HG02588 (cell line): Measurements from ENCODE around the gene PRKAG2.
"Not testable (repeated sequence)": the region's sequence is repeated elsewhere in the genome, so short reads cannot be mapped to it uniquely, and the experiment has no call there.

Experiments used
- ATAC-seq: cut with Tn5 transposase; IDR thresholded peaks from one replicate; pipeline ENCODE4 v1.9.1; 2021; ENCODE audit warnings: mild to moderate bottlenecking, moderate library complexity; ENCODE audit not compliant: unreplicated experiment

Gene PRKAG2

GRCh38 chr7:151601521-151602305 lies 275.2 kb downstream of the PRKAG2 start:
- ATAC-seq, result no peak

- ATAC-seq, result no peak
Observed at GRCh38 chr7:151600331-151600730, 276.6 kb downstream of the PRKAG2 start.

GRCh38 chr7:151599401-151600227 lies 277.3 kb downstream of the PRKAG2 start:
- no peak for ATAC-seq

DNA sequence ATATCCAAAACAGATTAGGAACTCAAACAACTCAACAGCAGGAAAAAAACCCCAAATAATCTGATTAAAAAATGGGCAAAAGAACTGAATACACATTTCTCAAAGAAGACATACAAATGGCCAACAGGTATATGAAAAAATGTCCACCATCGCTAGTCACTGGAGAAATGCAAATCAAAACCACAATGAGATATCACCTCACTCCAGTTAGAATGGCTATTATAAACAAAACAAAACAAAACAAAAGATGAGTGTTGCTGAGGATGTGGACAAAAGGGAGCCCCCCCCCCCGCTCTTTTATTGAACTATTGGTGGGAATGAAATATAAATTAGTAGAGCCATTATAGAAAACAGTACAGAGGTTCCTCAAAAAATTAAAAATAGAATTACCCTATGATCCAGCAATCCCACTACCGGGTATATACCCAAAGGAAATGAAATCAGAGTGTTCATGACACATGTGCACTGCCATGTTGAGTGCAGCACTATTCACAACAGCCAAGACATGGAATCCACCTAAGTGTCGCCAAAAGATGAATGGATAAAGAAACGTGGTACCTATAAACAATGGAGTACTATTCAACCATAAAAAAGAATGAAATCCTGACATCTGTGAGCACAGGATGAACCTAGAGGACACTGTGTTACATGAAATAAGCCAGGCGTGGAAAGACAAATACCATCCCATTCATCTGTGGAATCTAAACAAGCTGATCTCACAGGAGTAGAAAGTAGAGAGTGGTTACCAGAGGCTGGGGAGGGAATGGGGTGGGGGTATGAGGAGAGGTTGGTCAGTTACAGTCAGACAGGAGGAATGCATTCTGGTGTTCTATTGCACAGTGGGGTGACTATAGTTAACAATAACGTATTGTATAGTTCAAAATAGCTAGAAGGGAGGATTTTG lies 279.1 kb downstream of the PRKAG2 start:
- ATAC-seq, result no peak

DNA sequence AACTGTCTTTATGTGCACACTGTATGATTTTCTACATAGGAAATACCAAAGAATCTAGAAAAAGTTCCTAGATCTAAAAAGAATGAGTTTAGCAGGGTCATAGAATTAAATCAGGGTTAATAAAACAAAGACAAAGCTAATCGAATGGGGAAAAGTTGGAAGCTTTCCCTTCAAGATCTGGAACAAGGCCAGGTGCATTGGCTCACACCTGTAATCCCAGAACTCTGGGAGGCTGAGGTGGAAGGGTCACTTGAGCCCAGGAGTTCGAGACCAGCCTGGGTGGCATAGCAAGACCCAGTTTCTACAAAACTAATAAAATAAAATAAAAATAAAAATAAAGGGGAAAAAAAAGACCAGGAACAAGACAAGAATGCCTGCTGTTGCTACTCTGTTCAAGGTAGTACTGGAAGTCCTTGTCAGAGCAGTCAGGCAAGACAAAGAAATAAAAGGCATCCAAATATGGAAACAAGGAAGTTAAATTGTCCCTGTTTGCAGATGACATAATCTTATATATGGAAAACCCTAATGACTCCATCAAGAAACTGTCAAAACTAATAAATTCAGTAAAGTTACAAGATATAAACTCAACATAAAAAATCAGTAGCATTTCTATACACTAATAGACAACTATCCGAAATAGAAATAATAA lies 281.1 kb downstream of the PRKAG2 start:
- no peak for ATAC-seq

GRCh38 chr7:151592868-151593486 lies 283.9 kb downstream of the PRKAG2 start:
- no peak for ATAC-seq

DNA sequence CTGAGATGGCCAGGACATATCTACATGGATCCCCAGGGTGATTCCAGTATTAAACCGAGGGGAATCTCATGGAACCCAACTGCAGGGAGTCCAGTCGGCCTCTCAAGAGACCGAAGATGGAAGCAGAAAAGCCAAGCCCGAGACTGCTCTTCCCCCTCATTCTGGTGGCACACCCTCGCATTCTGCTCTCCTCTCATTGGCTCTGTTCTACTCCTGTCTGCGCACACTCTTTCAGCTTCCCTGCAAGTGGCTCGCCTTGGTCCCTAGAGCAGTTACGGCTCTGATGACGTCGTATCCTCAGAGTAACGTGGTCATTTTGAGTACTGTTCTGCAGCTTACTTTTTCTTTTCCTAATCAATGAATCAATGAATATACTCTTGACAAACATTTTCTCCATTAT lies 284.6 kb downstream of the PRKAG2 start:
- ATAC-seq, result no peak

DNA sequence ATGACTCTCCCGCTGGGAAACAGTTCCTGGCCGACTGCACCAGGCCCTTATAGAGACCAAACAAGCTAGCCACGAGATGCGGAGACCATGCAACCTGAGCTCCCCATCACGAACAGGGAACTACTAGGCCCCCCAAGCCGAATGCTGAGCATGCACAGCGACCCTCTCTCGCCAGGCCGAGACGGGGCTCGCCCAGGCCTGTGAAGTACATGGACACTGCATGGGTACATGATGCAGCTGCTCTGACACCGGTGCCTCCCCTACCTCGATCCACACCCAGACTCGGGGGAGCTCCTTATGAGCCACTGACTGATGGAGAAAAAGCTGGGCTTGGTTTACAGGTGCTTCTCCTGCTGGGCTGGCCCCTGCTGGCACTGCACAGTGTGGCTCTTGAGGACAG lies 285.0 kb downstream of the PRKAG2 start:
- ATAC-seq, result no peak

DNA sequence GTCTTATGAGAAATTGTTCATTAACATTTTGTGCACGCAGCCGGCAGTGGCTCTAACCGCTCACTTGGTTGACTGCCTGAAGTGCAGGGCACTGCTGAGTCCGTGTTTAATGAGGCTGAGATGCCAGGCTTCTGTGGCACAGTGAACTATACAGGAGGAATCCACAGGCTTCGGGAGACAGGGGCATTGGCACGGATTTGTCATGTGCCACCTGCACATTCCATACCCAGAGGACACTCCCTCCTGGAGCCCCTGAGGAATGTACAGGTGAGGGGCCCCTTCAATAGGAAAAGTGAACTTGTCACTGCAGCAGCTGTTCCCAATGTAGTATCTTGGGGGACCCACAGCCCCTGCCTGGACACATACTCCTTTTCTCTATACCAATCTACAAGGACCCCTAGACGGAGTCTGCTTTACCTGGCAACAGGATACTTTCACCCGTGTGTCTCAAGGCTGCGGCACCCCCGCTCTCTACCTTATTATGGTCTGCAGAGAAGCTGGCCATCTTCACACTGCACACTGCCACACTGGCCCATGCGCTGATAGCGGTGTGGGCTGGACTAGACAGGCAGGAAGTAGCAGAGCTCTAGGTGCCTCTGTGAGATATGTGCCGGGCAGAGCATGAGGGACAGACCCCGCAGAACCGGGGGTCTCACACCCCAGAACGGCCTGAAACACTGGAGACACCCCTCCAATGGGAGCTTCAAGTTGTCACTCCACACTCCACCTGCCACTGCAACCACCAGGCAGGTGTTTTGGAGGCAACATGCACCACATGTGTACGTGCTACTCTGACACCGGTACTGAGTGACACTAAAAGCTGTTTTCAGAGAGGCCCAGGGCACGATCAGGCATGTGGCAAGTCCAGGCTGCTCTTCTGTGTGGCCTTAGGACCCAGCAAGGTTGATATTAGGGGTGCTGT lies 285.8 kb downstream of the PRKAG2 start:
- ATAC-seq, result no peak

DNA sequence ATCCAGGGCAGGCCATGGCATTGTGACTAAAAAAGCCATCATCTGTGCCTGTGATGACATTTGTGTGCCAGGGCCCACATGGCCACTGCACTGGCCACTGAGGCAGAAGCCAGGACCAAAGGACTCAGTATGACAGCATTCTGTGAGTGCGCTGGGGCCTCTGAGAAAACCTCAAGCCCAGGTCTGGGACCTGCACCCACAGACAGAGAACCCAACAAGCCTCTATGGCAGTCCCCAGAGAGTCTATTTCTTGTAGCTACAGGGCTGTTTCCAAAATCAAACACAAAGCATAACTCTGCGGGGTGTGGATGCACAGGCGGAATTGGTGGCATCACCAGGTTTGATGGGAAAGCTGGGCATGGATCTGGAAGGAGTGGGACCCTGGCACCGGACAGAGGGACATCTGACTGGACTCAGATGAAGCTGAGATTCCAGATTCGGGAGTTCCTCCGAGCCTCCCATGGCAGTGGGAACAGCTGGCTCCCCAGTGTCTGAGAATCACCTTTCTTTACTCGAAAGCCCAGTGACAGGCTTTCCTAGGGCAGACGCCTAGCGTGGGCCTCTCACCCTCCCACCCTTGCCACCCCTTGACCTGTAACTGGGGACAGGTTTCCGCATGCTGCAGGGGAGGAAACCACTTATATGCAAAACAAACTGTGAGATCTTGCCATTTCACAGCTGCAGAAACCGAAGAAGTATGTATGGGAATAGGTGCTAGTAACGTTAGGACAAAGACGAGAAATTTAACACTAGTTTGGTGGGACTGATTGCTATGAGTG lies 286.7 kb downstream of the PRKAG2 start:
- no peak for ATAC-seq

DNA sequence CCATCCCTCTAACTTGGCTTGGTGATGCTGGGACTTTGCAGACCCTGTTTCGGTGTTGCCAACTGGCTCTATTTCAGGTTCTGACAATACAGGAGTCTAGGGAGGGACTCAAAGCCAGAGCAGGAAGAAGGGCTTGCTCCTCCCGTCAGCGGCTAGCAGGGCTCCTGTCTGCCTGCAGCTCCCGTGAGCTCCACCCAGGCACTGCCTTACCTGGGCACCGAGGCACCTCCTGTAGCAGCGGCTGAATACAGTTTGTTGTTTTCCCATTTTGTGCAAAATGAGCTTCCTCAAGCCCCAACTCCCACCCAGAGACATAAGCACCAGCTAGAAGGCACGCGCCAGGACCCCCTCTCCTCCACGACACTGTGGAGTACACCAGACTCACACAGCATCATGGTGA lies 287.9 kb downstream of the PRKAG2 start:
- ATAC-seq, result no peak

- no peak for ATAC-seq
Observed at GRCh38 chr7:151586531-151587260, 290.2 kb downstream of the PRKAG2 start.

DNA sequence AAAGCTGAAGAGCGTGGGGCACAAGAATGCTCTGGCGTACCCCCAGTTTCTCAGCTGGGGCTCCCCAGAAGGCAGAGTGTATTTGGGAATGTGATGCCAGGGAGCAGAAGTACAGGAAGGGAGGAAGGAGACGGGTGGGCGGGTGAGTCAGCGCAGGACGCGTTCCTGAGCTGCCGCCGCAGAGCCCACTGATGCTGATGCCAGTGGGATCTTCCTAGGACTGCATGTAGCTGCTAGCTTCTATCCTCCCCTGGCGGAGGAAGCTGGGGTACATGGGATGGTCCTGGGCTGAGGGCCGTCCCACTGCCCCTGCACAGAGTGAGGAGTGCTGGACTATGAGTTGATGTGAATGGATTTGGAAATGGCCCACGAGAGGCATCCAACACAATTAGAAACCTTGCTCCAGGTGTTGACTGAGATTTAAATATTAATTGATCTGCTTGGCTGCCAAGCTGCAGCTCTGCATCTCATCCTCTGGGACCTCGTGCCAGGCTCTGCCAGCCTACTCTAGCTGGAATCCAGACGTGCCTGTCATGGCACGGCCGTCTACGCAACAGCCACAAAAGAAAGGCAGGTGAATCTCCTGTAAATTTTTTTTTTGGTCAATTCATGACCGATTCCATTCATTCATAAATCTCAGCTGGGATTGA lies 291.0 kb downstream of the PRKAG2 start:
- ATAC-seq, result no peak

DNA sequence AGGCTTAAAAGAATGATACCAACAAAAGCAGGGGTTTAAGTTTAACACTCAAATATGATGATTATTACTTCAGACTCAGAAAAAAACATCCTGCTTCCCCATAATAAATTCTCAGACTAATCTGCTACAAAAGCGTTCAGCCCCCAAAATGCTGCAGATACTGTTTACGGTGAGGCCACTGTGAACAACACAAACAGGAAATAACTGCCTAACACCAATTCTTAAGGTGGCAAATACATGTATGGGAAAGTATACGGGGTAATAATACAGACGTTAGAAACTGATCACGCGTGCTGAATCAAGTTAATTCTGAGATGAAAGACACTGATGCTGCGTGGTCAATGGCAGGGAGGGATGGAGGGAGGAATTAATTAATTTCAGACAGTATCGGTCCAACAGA lies 295.2 kb downstream of the PRKAG2 start:
- ATAC-seq, result no peak

DNA sequence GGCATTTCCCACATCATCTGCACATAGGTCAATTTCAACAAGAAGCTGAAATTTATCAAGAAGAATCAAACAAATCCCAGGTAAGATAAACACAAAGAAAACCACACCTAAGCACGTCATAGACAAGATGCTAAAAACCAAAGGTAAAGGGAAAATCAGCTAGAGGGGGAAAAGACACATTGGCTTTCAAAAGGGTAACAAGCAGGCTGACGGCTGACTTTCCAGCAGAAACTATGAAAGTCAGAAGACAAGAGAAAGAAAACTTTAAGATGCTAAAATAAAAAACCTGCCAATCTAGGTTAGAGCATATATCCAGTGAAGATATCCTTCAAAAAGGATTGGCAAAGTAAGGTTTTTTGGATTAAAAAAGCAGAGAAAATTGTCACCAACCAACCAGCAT lies 297.3 kb downstream of the PRKAG2 start:
- no peak for ATAC-seq

- ATAC-seq, result no peak
Observed at GRCh38 chr7:151575410-151575809, 301.5 kb downstream of the PRKAG2 start.

DNA sequence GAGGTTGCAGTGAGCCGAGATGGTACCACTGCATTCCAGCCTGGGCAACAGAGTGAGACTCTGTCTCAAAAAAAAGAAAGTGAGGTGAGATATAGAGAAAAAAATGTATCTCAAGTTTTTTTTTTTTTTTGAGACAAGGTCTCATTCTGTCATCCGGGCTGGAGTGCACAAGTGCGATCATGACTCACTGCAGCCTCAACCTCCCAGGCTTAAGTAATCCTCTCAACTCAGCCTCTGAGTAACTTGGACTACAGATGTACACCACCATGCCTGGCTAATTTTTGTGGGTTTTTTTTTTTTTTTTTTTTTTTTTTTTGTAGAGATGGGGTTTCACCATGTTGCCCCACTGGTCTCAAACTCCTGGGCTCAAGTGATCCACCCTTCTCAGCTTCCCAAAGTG lies 303.9 kb downstream of the PRKAG2 start:
- ATAC-seq, result not testable (repeated sequence)
